Measurements from ENCODE around the gene BPIFA2.

DNA sequence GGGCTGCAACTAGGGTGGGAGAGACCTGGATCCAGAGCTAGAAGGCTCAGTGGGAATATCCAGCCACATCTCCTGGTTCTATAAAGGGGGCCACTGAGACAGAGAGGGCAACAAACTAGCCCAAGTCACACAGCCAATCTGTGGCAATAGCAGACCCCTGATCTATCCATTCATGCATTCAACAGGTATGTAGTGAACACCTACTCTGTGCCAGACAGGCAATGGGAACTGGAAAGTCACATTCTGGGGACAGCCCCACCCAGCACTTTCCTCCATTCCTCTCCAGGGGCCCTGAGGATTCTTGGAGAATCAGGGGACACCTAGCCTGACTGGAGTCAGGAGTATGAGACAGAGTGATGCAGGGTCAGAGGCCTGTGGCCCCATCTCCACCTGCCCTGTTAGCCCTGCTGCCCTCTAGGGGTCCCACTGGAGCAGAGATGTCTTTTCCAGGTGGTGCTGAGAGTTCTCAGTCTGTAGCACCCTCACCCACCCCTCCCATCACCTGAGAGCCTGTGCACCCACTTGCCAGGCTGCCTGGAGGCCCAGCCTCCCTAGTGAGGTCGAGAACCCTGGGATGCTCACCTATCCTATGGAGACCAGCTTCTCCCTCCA is 13.6 kb downstream of the BPIFA2 start:
- TF ChIP-seq ZNF274 (IDR thresholded peaks at IDR 0.05; ENCODE audit: low read depth, low read length) (no peak), SUZ12 (IDR thresholded peaks at IDR 0.05; ENCODE audit: extremely low read depth, insufficient read depth, insufficient read length) (no peak)

Data from NT2/D1 (cell line).